ENCODE results near the gene NACAD.

DNA sequence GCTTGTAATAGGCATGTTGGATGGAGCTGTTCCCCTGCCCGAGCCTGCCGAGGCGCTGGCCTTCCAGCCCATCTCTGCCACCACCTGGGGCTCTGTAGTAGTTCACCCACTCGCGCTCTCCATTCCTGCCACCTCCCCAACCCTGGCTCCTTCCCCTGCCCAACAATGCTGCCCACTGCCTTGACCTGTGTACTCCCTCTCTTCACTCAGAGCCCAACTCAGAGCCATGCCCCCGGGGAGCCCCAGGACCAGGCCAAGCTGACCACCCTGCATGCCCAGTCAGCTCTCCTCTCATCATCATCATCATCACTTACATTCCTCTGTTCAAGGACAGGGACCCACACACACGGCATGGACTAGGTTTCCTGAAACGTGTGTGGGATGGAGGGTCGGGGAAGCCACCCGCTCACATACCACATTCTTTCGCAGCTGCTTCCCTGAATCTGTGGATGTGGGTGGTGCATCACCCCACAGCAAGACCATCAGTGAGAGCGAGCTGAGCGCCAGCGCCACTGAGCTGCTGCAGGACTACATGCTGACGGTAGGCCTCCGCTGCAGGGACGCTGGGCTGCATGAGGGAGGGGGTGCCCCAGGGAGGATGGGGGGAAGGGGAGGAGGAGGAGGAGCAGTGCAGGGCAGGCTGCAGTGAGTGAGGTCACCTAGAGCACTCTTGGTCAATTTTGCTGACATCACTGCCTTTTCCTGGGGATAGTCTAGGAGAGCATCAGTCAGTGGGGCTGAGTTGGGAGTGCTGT lies 15.6 kb downstream of the NACAD start:
- no peak for TF ChIP-seq EZH2 (IDR thresholded peaks at IDR 0.05; ENCODE audit: borderline replicate concordance, low read length)
- TF ChIP-seq, protein P1, sequence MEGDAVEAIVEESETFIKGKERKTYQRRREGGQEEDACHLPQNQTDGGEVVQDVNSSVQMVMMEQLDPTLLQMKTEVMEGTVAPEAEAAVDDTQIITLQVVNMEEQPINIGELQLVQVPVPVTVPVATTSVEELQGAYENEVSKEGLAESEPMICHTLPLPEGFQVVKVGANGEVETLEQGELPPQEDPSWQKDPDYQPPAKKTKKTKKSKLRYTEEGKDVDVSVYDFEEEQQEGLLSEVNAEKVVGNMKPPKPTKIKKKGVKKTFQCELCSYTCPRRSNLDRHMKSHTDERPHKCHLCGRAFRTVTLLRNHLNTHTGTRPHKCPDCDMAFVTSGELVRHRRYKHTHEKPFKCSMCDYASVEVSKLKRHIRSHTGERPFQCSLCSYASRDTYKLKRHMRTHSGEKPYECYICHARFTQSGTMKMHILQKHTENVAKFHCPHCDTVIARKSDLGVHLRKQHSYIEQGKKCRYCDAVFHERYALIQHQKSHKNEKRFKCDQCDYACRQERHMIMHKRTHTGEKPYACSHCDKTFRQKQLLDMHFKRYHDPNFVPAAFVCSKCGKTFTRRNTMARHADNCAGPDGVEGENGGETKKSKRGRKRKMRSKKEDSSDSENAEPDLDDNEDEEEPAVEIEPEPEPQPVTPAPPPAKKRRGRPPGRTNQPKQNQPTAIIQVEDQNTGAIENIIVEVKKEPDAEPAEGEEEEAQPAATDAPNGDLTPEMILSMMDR (IDR thresholded peaks at IDR 0.05; ENCODE audit: low read length), result no peak

All from OCI-LY1 (cell line).